ENCODE measurements around the gene TEX51.

TEX51 gene

GRCh38 chr2:126898636-126899035 is at the start of gene TEX51:
Gene TEX51, plus strand, starts transcription at chr2:126898890. Its CDS starts 29 bp downstream, at chr2:126898919.
- no peak for DNase-seq

GRCh38 chr2:126849054-126849453 is 49.6 kb upstream of the TEX51 start:
- no peak for DNase-seq

- no peak for DNase-seq
Observed at GRCh38 chr2:126849486-126849885, 49.2 kb upstream of the TEX51 start.

- no peak for DNase-seq
Observed at GRCh38 chr2:126849991-126850535, 48.6 kb upstream of the TEX51 start.

GRCh38 chr2:126850940-126851339 is 47.8 kb upstream of the TEX51 start:
- no peak for DNase-seq

GRCh38 chr2:126851756-126852155 is 46.9 kb upstream of the TEX51 start:
- DNase-seq, result no peak

GRCh38 chr2:126852361-126852760 is 46.3 kb upstream of the TEX51 start:
- DNase-seq, result no peak

GRCh38 chr2:126855606-126856005 is 43.1 kb upstream of the TEX51 start:
- DNase-seq, result no peak

- no peak for DNase-seq
Observed at GRCh38 chr2:126856403-126856802, 42.3 kb upstream of the TEX51 start.

- DNase-seq, result no peak
Observed at GRCh38 chr2:126857502-126857901, 41.2 kb upstream of the TEX51 start.

- DNase-seq, result no peak
Observed at GRCh38 chr2:126858013-126858412, 40.7 kb upstream of the TEX51 start.

GRCh38 chr2:126858436-126858835 is 40.3 kb upstream of the TEX51 start:
- DNase-seq, result no peak

GRCh38 chr2:126858991-126859390 is 39.7 kb upstream of the TEX51 start:
- no peak for DNase-seq

- DNase-seq, result no peak
Observed at GRCh38 chr2:126859631-126860030, 39.1 kb upstream of the TEX51 start.

GRCh38 chr2:126860385-126860784 is 38.3 kb upstream of the TEX51 start:
- DNase-seq, result no peak

GRCh38 chr2:126862730-126863129 is 36.0 kb upstream of the TEX51 start:
- no peak for DNase-seq

GRCh38 chr2:126863336-126864015 is 35.2 kb upstream of the TEX51 start:
- no peak for DNase-seq

GRCh38 chr2:126864861-126865260 is 33.8 kb upstream of the TEX51 start:
- no peak for DNase-seq

- DNase-seq, result no peak
Observed at GRCh38 chr2:126866451-126866850, 32.2 kb upstream of the TEX51 start.

GRCh38 chr2:126874961-126875360 is 23.7 kb upstream of the TEX51 start:
- DNase-seq, result no peak

- DNase-seq, result no peak
Observed at GRCh38 chr2:126876631-126877030, 22.1 kb upstream of the TEX51 start.

- no peak for DNase-seq
Observed at GRCh38 chr2:126877041-126877440, 21.6 kb upstream of the TEX51 start.

GRCh38 chr2:126877861-126878565 is 20.7 kb upstream of the TEX51 start:
- DNase-seq, result no peak

GRCh38 chr2:126878601-126879000 is 20.1 kb upstream of the TEX51 start:
- DNase-seq, result no peak
